H1 (cell line): ENCODE measurements around the gene MBD3.

Source experiments
- ASH2L ChIP-seq: fragments of 200-600, 300-600 bp; sonication (generic); IDR thresholded peaks from one replicate; pipeline ENCODE4 v1.7.1; 2017; ENCODE audit warnings: low read length
- CTCF ChIP-seq, 3 experiments: IDR thresholded peaks; 1 replicate in 2 of 3; 2 replicates in 1 of 3; pipeline versions ENCODE4 v1.5.1 to v1.6.1; 2011; ENCODE audit warnings: low read length in 3 of 3, mild to moderate bottlenecking in 3 of 3, inconsistent platforms in 2 of 3, low read depth in 1 of 3, moderate library complexity in 1 of 3; ENCODE audit not compliant: insufficient read depth in 1 of 3; ENCODE audit errors: control extremely low read depth in 1 of 3
- EZH2 ChIP-seq: fragments of 200-600 bp; sonication (generic); IDR thresholded peaks from 2 replicates; pipeline ENCODE4 v1.7.1; 2012; ENCODE audit warnings: low read depth, mild to moderate bottlenecking, moderate library complexity, low read length, inconsistent platforms; ENCODE audit not compliant: severe bottlenecking
- POLR2A ChIP-seq, 2 experiments: IDR thresholded peaks; 1 replicate in 1 of 2; 2 replicates in 1 of 2; pipeline ENCODE4 v1.6.1; 2011; ENCODE audit warnings: low read depth in 2 of 2, low read length in 2 of 2, mild to moderate bottlenecking in 2 of 2; ENCODE audit errors: control extremely low read depth in 1 of 2
- SIN3A ChIP-seq, 2 experiments: IDR thresholded peaks in 1 of 2; conservative IDR thresholded peaks in 1 of 2; 2 replicates each; pipeline ENCODE4 v1.6.1; 2011 to 2012; ENCODE audit warnings: low read length in 2 of 2, improper control_type of control experiment in 1 of 2, low read depth in 1 of 2, mild to moderate bottlenecking in 1 of 2
- TEAD4 ChIP-seq: IDR thresholded peaks from 2 replicates; pipeline ENCODE4 v1.6.1; 2012; ENCODE audit warnings: low read depth, low read length, inconsistent platforms, mixed read lengths
- ZNF274 ChIP-seq: IDR thresholded peaks from 2 replicates; pipeline ENCODE4 v1.7.0; 2012; ENCODE audit warnings: low read length, borderline replicate concordance; ENCODE audit errors: extremely low read depth

DNA sequence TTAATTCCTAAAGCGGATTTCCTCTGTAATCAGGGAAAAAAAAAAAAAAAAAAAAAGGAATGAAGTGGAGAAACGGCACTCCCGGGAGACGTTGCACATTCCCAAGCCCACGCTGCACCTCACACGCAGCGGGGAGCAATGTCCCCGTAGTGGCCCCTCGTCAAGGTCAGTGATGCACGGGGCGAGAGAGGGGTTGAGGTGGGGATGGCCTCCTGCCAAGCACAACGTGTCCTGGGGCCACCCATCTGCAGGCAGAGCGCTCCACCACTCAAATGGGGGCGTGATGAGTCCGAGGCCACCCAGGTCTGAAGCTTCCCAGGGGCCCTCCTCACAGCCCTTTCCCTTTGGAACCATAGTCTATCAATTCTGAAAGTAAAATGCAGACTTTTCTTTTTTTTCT lies 53.7 kb downstream of the MBD3 start:
- no peak for TF ChIP-seq ASH2L
- TF ChIP-seq CTCF (IDR thresholded peaks at IDR 0.05; ENCODE audit: control extremely low read depth in 1 of 3, insufficient read depth in 1 of 3, low read depth in 1 of 3, low read length in 3 of 3): no peak
- no peak for TF ChIP-seq SIN3A (conservative IDR thresholded peaks at IDR 0.05 in 1 of 2, IDR thresholded peaks at IDR 0.05 in 1 of 2; ENCODE audit: low read depth in 1 of 2, low read length in 2 of 2)
- TF ChIP-seq TEAD4: no peak
- TF ChIP-seq ZNF274: no peak
- TF ChIP-seq POLR2A (IDR thresholded peaks at IDR 0.05; ENCODE audit: control extremely low read depth in 1 of 2, low read depth in 2 of 2, low read length in 2 of 2): no peak
- no peak for TF ChIP-seq EZH2
